SK-N-SH (cell line): ENCODE data around the gene RFNG. TPM values are rescaled to one million over a fixed set of nuclear protein-coding genes. Genes with fewer than 3 reads are reported as not detected.

Experiments
- CTCF ChIA-PET: fragments of 300-600, 350-600 bp; formaldehyde crosslinking; extraction: SDS; loops from one replicate; lab custom pipeline; 2021; lab: Yijun Ruan, JAX
- POLR2A ChIA-PET: fragments of 350-600 bp; sonication (Branson Sonifier 250); formaldehyde crosslinking; extraction: SDS; loops from one replicate; lab custom pipeline; 2020; ENCODE audit warnings: antibody characterized with exemption, inconsistent platforms; lab: Yijun Ruan, JAX
- DNase-seq: peaks from one replicate; pipeline ENCODE4 v3.0.0; 2012
- H2AFZ ChIP-seq: fragments of 200-600 bp; sonication (generic); 2 replicates; pipeline ENCODE4 v1.8.1; 2016; ENCODE audit warnings: antibody characterized with exemption, mild to moderate bottlenecking, low read depth
- H3F3A ChIP-seq: fragments of 200-600 bp; sonication (generic); replicated peaks from 2 replicates; pipeline ENCODE3; 2016; ENCODE audit warnings: antibody characterized with exemption, mild to moderate bottlenecking; ENCODE audit not compliant: insufficient read depth
- H3K27ac ChIP-seq, 2 experiments: fragments of 200-500 bp in 1 of 2; fragments of 200-600 bp in 1 of 2; sonication (Bioruptor generic) in 1 of 2; sonication (generic), shearing (Covaris generic) in 1 of 2; 2 replicates each; pipeline versions ENCODE4 v1.5.1 to v1.6.1; 2014 to 2016; ENCODE audit warnings: low read depth in 2 of 2, inconsistent platforms in 1 of 2, low read length in 1 of 2, mild to moderate bottlenecking in 1 of 2, mixed read lengths in 1 of 2
- H3K27me3 ChIP-seq: fragments of 200-600 bp; sonication (generic), shearing (Covaris generic); 2 replicates; pipeline ENCODE4 v1.6.1; 2016; ENCODE audit warnings: mixed run types; ENCODE audit not compliant: insufficient read depth
- H3K36me3 ChIP-seq, 2 experiments: fragments of 200-500 bp in 1 of 2; fragments of 200-600 bp in 1 of 2; sonication (Bioruptor generic) in 1 of 2; sonication (generic) in 1 of 2; replicated peaks in 1 of 2; 2 replicates each; pipeline versions ENCODE3 to v1.5.1; 2014 to 2016; ENCODE audit warnings: low read length in 1 of 2, mild to moderate bottlenecking in 1 of 2; ENCODE audit not compliant: insufficient read depth in 2 of 2, control insufficient read depth in 1 of 2
- H3K4me1 ChIP-seq, 2 experiments: fragments of 200-500 bp in 1 of 2; fragments of 200-600 bp in 1 of 2; sonication (Bioruptor generic) in 1 of 2; sonication (generic), shearing (Covaris generic) in 1 of 2; 2 replicates each; pipeline versions ENCODE4 v1.5.1 to v1.6.1; 2014 to 2016; ENCODE audit warnings: low read depth in 1 of 2, low read length in 1 of 2, mixed run types in 1 of 2; ENCODE audit not compliant: insufficient read depth in 2 of 2, control insufficient read depth in 1 of 2
- H3K4me2 ChIP-seq: fragments of 200-600 bp; sonication (generic), shearing (Covaris generic); 2 replicates; pipeline ENCODE4 v1.6.1; 2017; ENCODE audit warnings: mixed run types
- H3K4me3 ChIP-seq, 2 experiments: fragments of 200-500 bp in 1 of 2; fragments of 200-600 bp in 1 of 2; sonication (Bioruptor generic) in 1 of 2; sonication (generic), shearing (Covaris generic) in 1 of 2; 2 replicates each; pipeline versions ENCODE4 v1.5.1 to v1.8.1; 2014 to 2016; ENCODE audit warnings: low read depth in 2 of 2, inconsistent platforms in 1 of 2, low read length in 1 of 2, mild to moderate bottlenecking in 1 of 2, mixed read lengths in 1 of 2, moderate library complexity in 1 of 2
- H3K79me2 ChIP-seq: fragments of 200-600 bp; sonication (generic); 2 replicates; pipeline ENCODE4 v1.8.1; 2017; ENCODE audit warnings: mild to moderate bottlenecking; ENCODE audit not compliant: insufficient read depth
- H3K9ac ChIP-seq: fragments of 200-600 bp; sonication (generic); 2 replicates; pipeline ENCODE4 v1.6.1; 2017; ENCODE audit warnings: mixed run types
- H3K9me2 ChIP-seq: fragments of 200-600 bp; sonication (generic); 2 replicates; pipeline ENCODE4 v1.6.1; 2017; ENCODE audit warnings: mixed run types
- H3K9me3 ChIP-seq: fragments of 200-600 bp; sonication (generic); 2 replicates; pipeline ENCODE4 v1.6.1; 2017; ENCODE audit warnings: mixed run types, mild to moderate bottlenecking, moderate library complexity
- H4K20me1 ChIP-seq: fragments of 200-600 bp; sonication (generic); 2 replicates; pipeline ENCODE4 v1.6.1; 2017; ENCODE audit warnings: mild to moderate bottlenecking, mixed run types; ENCODE audit not compliant: insufficient read depth
- CHD2 ChIP-seq: fragments of 150-350 bp; IDR thresholded peaks from 2 replicates; pipeline ENCODE4 v1.6.1; 2018; ENCODE audit warnings: low read length; ENCODE audit not compliant: partially characterized antibody
- CTCF ChIP-seq: fragments of 200-600 bp; sonication (generic); IDR thresholded peaks from 2 replicates; pipeline ENCODE4 v1.6.1; 2017; ENCODE audit warnings: antibody characterized with exemption, mild to moderate bottlenecking, moderate library complexity
- EZH2phosphoT487 ChIP-seq: fragments of 200-600 bp; sonication (generic); IDR thresholded peaks from 2 replicates; pipeline ENCODE4 v1.6.1; 2017; ENCODE audit warnings: low read depth, mixed run types, mild to moderate bottlenecking, antibody characterized with exemption, moderate library complexity, borderline replicate concordance
- FOXJ3 ChIP-seq: sonication (generic); formaldehyde crosslinking; IDR thresholded peaks from 2 replicates; pipeline ENCODE4 v1.5.1; 2020; ENCODE audit warnings: mild to moderate bottlenecking, missing genetic modification reagents
- GABPA ChIP-seq: IDR thresholded peaks from 2 replicates; pipeline ENCODE4 v1.4.0; 2012; ENCODE audit warnings: low read depth, mild to moderate bottlenecking
- GATA2 ChIP-seq: sonication (generic); formaldehyde crosslinking; IDR thresholded peaks from 2 replicates; pipeline ENCODE4 v1.5.0; 2020; ENCODE audit warnings: mild to moderate bottlenecking, missing genetic modification reagents
- IRF3 ChIP-seq: fragments of 150-350 bp; IDR thresholded peaks from 2 replicates; pipeline ENCODE4 v1.6.1; 2016; ENCODE audit warnings: mild to moderate bottlenecking, low read depth, low read length
- JUND ChIP-seq: IDR thresholded peaks from 2 replicates; pipeline ENCODE4 v1.4.0; 2012
- MAX ChIP-seq: IDR thresholded peaks from 2 replicates; pipeline ENCODE4 v1.4.0; 2012; ENCODE audit warnings: low read depth
- MEF2A ChIP-seq: IDR thresholded peaks from 2 replicates; pipeline ENCODE4 v1.4.0; 2012; ENCODE audit warnings: low read depth, borderline replicate concordance
- NFIC ChIP-seq: IDR thresholded peaks from 2 replicates; pipeline ENCODE4 v1.4.0; 2012; ENCODE audit warnings: borderline replicate concordance
- POLR2AphosphoS5 ChIP-seq: IDR thresholded peaks from 2 replicates; pipeline ENCODE4 v1.6.1; 2012; ENCODE audit warnings: low read depth, low read length
- RAD21 ChIP-seq: IDR thresholded peaks from 2 replicates; pipeline ENCODE4 v1.6.1; 2012; ENCODE audit warnings: mild to moderate bottlenecking, low read length
- RFX5 ChIP-seq: IDR thresholded peaks from 2 replicates; pipeline ENCODE4 v1.6.1; 2012; ENCODE audit warnings: mild to moderate bottlenecking, improper control_type of control experiment, low read length
- SIN3A ChIP-seq: IDR thresholded peaks from 2 replicates; pipeline ENCODE4 v1.6.1; 2012; ENCODE audit warnings: low read depth, mild to moderate bottlenecking, low read length, moderate library complexity, borderline replicate concordance
- SMC3 ChIP-seq: IDR thresholded peaks from 2 replicates; pipeline ENCODE4 v1.6.1; 2012; ENCODE audit warnings: low read depth, low read length, improper control_type of control experiment
- TEAD4 ChIP-seq: IDR thresholded peaks from 2 replicates; pipeline ENCODE4 v1.4.0; 2012; ENCODE audit warnings: mild to moderate bottlenecking, borderline replicate concordance; ENCODE audit not compliant: insufficient read depth
- USF2 ChIP-seq: fragments of 150-350 bp; IDR thresholded peaks from 2 replicates; pipeline ENCODE4 v1.6.1; 2017; ENCODE audit warnings: antibody characterized with exemption, low read length, low read depth, borderline replicate concordance
- WGBS: methylation state at CpG from one replicate; pipeline ENCODE4 v1.1.6; 2017; ENCODE audit warnings: low lambda C conversion rate; 5-methylcytosine and 5-hydroxymethylcytosine counted together
- polyA plus RNA-seq, 3 experiments: library from polyadenylated mRNA; depleted of rRNA; stranded (reverse); fragments of >200 nt; gene quantifications; 2 replicates each; pipeline ENCODE4 v1.2.3, GENCODE V29; 2012

The RFNG gene
- polyA plus RNA-seq, 1 of the 3 experiments (the other 2 are of a cell fraction), result 68.6 TPM

- Histone ChIP-seq H3K36me3 (peaks cover 5 to 7% of the 10 kb centered on the region in 2 experiments), H2AFZ (no peak overlapping the region), H3K27ac (no peak overlapping the region), H3K4me1 (no peaks in the 10 kb centered on the region), H3K4me3 (no peak overlapping the region), H3F3A (peaks cover 21% of the 10 kb centered on the region), H3K79me2 (no peaks in the 10 kb centered on the region), H3K27me3 (no peaks in the 10 kb centered on the region), H4K20me1 (no peaks in the 10 kb centered on the region), H3K9ac (no peak overlapping the region), H3K9me2 (no peaks in the 10 kb centered on the region), H3K9me3 (no peaks in the 10 kb centered on the region), H3K4me2 (no peak overlapping the region)
- ChIA-PET POLR2A (no interaction called here), CTCF (interaction anchor here (1.0 to 4.1 kb wide), 2 partner anchors 20 to 36 kb away, joined by 3 to 12 read pairs; partner anchors contain the start of gene DCXR)
- DNase-seq, result no peak
- 50% methylated on average over 9 of the region's 9 CpGs for whole genome bisulfite sequencing
- TF ChIP-seq GABPA, result no peak
- TF ChIP-seq GATA2 (CRISPR knock-in tag), result no peak
- TF ChIP-seq MAX, result no peak
- TF ChIP-seq SIN3A, result no peak
- no peak for TF ChIP-seq RAD21
- TF ChIP-seq SMC3, result no peak
- TF ChIP-seq RFX5, result no peak
- no peak for TF ChIP-seq CTCF
- TF ChIP-seq CHD2, result no peak
- no peak for TF ChIP-seq POLR2AphosphoS5
- no peak for TF ChIP-seq TEAD4
- TF ChIP-seq IRF3, result no peak
- no peak for TF ChIP-seq EZH2phosphoT487
- TF ChIP-seq USF2, result no peak
- no peak for TF ChIP-seq JUND
- TF ChIP-seq NFIC, result no peak
- TF ChIP-seq MEF2A, result no peak
- no peak for TF ChIP-seq FOXJ3 (CRISPR knock-in tag)
- TF ChIP-seq, all 33 proteins: peak for 0
Observed at GRCh38 chr17:82073446-82073845, 21.8 kb upstream of the RFNG start.
